WI38 (cell line): ENCODE data around the gene ADGRL1.
"Not testable (repeated sequence)": the region's sequence is repeated elsewhere in the genome, so short reads cannot be mapped to it uniquely, and the experiment has no call there.

Source experiments
- H3K4me3 ChIP-seq: 2 replicates; pipeline ENCODE4 v1.5.1; 2011; ENCODE audit warnings: low read depth, mild to moderate bottlenecking, control low read depth, low read length
- CTCF ChIP-seq: IDR thresholded peaks from 2 replicates; pipeline ENCODE4 v1.5.1; 2012; ENCODE audit warnings: low read depth, mild to moderate bottlenecking, control low read depth, low read length

ADGRL1 gene

GRCh38 chr19:14205452-14206287, at the start of gene ADGRL1:
Gene ADGRL1, minus strand, starts transcription at chr19:14206169. Its CDS starts 22,567 bp downstream, at chr19:14183602.
- peak within 1 kb of the TSS; percentile 47 for H3K4me3 ChIP-seq

GRCh38 chr19:14255316-14255715, 49.3 kb upstream of the ADGRL1 start:
- H3K4me3 ChIP-seq, result not testable (repeated sequence)

GRCh38 chr19:14253822-14254599, 48.0 kb upstream of the ADGRL1 start:
- not testable (repeated sequence) for H3K4me3 ChIP-seq

- not testable (repeated sequence) for H3K4me3 ChIP-seq
These were observed 46.2 kb upstream of the ADGRL1 start for GRCh38 chr19:14252136-14252535.

GRCh38 chr19:14250870-14251269, 44.9 kb upstream of the ADGRL1 start:
- TF ChIP-seq CTCF, result no peak
- no peak overlapping the region for H3K4me3 ChIP-seq

- not testable (repeated sequence) for H3K4me3 ChIP-seq
These were observed 44.3 kb upstream of the ADGRL1 start for GRCh38 chr19:14250315-14250714.

- not testable (repeated sequence) for H3K4me3 ChIP-seq
These were observed 43.9 kb upstream of the ADGRL1 start for GRCh38 chr19:14249891-14250290.

GRCh38 chr19:14249012-14249754, 43.2 kb upstream of the ADGRL1 start:
- H3K4me3 ChIP-seq, result peak overlapping the region; percentile 30; the same call in 1 of the 2 replicates

GRCh38 chr19:14248578-14249011, 42.6 kb upstream of the ADGRL1 start:
- TF ChIP-seq CTCF, result no peak
- H3K4me3 ChIP-seq, result peak overlapping the region; percentile 30; the same call in 1 of the 2 replicates

- H3K4me3 ChIP-seq, result not testable (repeated sequence)
These were observed 41.8 kb upstream of the ADGRL1 start for GRCh38 chr19:14247548-14248471.

- H3K4me3 ChIP-seq, result not testable (repeated sequence)
These were observed 41.2 kb upstream of the ADGRL1 start for GRCh38 chr19:14247205-14247547.

GRCh38 chr19:14244393-14244792, 38.4 kb upstream of the ADGRL1 start:
- not testable (repeated sequence) for H3K4me3 ChIP-seq

- H3K4me3 ChIP-seq, result not testable (repeated sequence)
These were observed 37.7 kb upstream of the ADGRL1 start for GRCh38 chr19:14243718-14244117.
